GM19239 (cell line): ENCODE measurements around the gene SPATA22.
"Not testable (repeated sequence)": the region's sequence is repeated elsewhere in the genome, so short reads cannot be mapped to it uniquely, and the experiment has no call there.

Source experiments
- DNase-seq: peaks from one replicate; pipeline ENCODE4 v3.0.0; 2011; ENCODE audit warnings: low spot score; ENCODE audit not compliant: insufficient read length
- FAIRE-seq: peaks from 2 replicates; lab custom pipeline; 2011; peaks lifted over from hg19 to GRCh38; lab: Jason Lieb, UNC

Gene SPATA22, protein sequence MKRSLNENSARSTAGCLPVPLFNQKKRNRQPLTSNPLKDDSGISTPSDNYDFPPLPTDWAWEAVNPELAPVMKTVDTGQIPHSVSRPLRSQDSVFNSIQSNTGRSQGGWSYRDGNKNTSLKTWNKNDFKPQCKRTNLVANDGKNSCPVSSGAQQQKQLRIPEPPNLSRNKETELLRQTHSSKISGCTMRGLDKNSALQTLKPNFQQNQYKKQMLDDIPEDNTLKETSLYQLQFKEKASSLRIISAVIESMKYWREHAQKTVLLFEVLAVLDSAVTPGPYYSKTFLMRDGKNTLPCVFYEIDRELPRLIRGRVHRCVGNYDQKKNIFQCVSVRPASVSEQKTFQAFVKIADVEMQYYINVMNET

DNA sequence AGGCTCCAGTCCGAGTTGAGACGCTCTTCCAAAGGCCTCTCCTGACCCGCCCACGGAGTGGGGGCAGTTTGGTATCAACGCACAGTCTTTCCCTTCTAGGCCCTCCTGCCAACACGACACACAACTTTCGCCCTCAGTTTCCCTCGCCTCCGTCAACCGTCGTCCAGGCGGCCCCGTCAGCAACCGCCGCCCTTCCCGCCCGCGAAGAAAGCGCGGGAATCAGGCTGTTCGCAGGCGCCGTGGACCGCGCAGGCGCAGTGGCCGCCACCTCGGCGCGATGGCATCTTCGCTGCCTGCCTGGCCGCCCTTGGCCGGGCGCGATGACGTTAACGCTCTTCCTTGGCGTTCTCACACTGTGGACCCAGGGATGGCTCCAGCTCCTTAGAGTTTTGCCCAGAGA lies at the start of gene SPATA22:
Gene SPATA22 (minus strand): TSS at position 221 of the 400 bp plus-strand sequence. CDS start 2,494 bp downstream, outside the sequence.
- DNase-seq (no peak), FAIRE-seq (no peak)

DNA sequence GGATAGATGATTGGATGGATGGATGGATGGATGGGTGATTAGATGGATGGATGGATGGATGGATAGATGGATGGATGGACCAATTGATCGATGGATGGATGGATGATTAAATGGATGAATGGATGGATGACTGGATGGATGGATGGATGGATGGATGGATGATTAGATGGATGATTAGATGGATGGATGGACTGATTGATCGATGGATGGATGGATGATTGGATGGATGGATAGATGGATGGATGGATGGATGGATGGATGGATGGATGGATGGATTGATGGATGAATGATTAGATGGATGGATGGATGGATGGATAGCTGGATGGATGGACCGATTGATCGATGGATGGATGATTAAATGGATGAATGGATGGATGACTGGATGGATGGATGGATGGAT lies 47.9 kb upstream of the SPATA22 start:
- not testable (repeated sequence) for FAIRE-seq, DNase-seq

DNA sequence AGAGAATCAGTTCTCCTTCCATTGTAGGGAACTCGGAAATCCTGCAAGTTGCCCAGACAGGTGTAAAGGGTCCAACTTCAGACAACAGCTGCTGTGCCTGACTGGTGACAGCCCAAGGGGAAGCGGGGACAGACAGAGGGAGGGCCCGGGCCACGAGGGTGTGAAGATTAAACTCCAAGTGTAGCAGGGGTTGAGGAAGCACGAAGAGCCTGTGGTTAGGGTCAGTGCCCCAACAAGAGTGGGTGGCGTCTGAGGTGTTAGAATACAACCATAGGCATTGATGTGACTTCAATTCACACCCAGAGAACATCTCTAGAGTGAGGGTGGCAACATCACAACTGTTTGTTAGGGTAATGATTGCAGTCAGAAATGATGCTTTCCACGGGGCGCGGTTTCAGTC lies 43.3 kb upstream of the SPATA22 start:
- DNase-seq (no peak), FAIRE-seq (no peak)

DNA sequence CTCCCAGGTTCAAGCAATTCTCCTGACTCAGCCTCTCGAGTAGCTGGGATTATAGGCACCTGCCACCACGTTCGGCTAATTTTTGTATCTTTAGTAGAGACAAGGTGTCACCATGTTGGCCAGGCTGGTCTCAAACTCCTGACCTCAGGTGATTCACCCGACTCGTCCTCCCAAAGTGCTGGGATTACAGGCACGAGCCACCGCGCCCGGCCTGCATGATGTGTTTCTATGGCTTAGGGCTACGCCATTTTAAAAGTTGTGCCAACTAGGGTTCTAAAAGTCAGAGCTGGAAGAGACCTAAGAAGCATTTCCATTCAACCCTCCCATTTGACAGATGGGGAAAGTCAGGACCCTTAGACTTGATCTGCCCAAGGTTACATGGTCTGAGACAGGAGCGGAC lies 42.5 kb upstream of the SPATA22 start:
- not testable (repeated sequence) for DNase-seq, FAIRE-seq

DNA sequence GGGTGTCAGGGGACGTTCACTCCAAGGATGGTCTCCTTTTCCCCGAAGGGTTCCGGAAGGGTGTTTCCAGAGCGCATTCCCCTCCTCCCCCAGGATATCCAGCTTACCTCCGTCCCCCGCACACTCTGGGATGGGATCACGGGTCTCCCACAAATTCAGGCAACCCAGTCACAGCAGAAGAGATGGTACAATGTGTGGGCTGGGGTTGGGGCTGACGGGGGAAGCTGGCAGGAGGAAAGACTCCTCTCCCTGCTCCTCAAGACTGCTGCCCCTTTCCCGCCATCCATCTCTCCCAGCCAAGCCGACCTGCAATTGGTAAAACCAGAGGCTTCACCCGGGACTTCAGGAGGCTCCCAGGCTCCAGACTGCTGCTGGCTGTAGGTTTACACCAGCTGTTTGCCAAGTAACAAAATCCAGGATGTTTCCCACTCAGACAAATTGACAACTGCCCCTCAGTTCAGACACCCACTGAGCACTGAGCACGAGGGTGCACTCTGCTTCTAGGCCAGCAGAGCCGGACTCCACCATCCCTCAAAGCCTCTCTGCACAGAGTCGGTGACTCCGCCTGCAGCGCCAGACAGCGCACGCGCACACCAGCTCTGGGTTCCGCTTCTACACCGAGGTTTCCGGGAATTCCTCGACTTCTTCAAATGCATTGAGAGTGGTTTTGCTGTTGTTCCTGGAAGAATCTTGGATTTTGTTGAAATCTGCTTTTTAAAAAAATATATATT lies 41.9 kb upstream of the SPATA22 start:
- FAIRE-seq (no peak), DNase-seq (no peak)

DNA sequence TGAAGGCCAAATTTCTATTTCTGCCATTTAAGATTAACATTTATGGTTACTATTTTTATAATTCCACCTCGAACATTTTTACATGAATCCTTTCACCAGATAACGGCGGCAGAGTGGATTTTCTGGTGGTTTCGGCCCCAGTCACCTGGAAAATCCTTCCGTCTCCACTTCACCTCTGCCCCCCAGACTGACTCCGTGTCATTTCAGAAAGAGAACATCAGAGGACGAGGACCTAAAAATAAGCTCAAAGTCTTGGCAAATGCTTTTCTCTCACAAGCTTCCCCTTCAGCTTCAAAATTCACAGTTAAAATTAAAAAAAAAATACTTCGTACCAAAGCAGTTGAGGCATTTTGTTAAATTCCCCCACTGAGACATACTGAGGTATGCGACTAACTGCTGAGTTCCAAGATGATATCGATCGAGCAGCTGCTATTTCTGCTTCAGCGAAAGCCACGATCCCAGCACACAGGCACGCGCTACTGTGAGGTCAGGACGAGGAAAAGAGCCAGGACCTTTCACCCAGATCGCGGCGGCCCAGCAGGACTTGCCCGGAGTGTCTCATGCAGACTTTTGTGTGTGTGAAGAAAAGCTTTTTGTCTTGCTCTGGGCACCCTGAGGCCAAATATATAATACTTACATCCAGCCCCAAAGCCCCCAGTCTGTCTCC lies 41.0 kb upstream of the SPATA22 start:
- FAIRE-seq (no peak), DNase-seq (no peak)

DNA sequence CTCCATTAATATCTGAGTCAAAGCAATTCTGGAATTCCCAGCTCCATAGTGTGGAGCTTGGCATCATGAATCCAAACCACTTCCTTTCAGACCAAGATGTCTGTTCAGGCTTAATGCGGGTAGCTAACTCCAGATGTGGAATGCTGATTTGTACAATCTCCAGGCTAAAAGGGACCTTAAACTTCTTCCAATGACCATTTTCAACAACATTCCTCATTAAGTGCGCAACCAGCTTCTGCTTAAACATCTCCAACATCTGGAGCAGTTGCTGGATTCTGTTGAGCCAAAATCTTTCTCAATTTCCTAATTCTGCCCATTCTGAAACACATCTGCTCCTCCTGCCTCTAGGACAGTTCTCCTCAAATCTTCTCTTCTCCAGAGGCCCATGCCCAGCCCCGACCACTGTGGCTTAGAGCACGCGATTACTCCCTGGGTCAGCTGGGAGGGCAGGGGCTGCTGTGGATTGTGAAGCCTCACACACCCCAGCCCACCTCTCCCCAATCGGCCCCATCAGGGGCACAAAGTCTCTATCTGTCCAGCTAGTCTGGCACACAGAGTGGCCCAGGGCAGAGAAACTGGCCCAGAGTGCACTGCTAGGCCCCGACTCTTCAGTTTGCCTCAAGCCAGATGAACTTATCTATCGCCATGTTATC lies 40.4 kb upstream of the SPATA22 start:
- DNase-seq (no peak), FAIRE-seq (no peak)

DNA sequence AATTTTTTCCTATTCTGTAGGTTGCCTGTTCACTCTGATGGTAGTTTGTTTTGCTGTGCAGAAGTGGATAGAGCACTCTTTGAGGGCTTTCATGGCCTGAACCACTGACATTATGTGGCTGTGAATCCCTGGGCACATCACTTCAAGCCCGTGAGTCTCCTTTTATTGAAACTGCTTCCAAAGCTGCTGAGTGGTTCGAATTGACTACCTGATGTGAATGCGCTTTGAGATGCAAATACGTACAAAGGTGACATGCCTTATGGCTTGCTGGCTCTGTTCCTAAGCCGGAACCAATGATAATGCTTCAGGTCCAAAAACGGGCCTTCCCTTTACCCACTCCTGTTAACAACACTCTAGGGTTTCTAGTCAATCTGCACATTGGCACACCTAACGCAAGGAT lies 38.5 kb upstream of the SPATA22 start:
- FAIRE-seq (no peak), DNase-seq (no peak)

DNA sequence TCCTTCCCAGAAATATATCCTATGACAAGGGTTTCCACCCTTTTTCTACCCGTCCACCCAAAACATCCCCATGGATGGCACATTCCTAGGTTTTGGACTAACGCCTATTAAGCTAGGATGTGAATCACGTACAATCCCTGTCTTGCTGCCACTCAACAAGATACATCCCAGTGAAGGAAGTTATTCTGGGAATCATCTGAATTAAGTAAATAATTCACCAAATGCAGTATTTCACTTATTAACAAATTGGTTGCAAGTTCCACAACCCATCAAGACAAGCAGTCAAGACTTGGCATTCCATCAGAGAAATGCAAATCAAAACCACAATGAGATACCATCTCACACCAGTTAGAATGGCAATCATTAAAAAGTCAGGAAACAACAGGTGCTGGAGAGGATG lies 36.2 kb upstream of the SPATA22 start:
- no peak for FAIRE-seq
- no peak for DNase-seq

DNA sequence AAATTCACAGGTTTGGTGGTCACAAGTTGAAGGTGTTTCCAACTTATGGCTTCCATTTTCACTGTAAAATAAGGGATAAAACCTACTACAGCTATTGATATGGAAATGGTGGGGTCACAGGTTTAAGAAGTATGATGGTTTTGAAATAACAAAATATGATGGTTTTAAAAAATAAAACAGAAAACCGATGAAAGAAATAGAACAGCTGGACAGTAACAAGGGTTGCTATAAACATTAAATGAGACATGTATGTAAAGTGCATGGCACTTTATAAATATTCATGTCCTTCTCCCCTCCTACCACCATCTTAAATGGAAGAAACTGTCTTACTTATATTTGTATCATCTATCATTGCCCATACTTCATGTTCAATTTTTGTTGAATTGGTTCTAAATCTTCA lies 35.5 kb upstream of the SPATA22 start:
- DNase-seq (no peak), FAIRE-seq (no peak)

DNA sequence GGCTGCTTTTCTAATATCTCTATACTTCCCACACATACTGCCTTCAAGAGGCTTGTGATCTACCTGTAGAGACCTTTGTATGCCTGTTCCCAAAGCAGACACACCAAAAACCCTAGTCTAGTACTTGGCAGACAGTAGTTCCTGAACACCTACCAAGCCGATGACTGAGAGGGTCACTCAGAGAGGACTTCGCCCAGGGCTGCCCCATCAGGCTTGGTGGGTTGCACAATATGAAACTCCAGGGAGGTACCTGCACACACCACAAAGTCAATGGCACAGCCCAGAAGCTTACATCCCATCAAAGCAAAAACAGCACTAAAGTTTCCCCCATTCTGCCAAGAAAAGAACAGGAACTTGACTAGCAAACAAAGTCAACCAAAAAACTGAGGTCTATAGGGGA lies 34.4 kb upstream of the SPATA22 start:
- no peak for FAIRE-seq
- DNase-seq: no peak

DNA sequence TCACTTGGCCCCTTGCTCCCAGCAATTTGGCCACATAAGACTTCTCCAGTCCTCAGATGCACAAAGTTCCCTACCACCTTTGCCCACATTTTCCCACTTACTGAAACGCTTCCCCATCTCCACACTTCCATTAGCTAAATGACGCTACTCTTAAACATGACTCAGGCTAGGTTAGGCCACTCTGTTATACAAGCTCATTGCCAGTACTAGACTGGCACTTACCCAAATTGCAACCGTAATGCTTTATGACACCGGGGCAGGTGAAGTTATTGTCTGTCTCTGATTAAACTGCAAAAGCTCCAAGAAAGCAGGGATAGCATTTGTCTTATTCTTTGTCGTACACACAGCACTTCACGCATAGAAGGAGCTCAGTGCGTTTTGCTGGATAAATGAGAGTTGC lies 33.4 kb upstream of the SPATA22 start:
- DNase-seq (no peak), FAIRE-seq (no peak)

DNA sequence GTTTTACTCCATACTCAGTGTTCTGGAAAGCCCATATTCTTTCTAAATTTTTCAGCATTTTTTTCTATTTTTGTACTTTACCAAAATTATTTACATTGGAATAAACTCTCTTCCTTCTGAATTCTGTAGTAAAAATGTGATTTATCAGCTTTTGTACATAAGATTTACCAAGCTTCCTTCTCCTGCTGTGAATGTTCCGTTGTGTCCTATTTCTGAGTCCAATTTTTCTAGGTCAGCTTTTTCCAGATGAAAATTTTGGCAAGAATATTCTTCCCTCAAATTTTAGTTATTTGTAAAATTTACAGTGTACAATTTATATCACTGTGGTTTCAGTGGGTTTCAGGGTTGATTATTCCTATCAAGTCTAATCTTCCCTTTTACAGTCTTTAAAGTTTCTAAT lies 31.7 kb upstream of the SPATA22 start:
- FAIRE-seq: no peak
- DNase-seq: no peak

DNA sequence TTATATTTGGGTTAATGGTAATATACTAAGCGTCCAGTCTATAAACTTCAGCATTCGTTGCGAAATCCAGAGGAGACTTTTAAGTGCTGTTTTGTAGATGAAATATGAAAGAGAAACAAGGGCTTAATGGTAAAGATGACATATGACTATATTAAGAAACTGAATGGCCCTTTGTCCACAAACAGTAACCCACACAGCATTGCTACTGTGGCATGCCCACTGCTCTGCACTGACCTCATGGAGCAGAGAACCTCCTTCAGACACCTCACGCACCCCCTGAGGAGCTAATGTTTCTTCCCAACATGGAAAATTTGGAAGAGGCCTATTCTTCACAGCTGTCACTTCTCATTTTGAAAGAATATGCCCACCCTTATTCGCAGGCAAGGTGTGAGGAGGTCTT lies 30.8 kb upstream of the SPATA22 start:
- DNase-seq (no peak), FAIRE-seq (no peak)

DNA sequence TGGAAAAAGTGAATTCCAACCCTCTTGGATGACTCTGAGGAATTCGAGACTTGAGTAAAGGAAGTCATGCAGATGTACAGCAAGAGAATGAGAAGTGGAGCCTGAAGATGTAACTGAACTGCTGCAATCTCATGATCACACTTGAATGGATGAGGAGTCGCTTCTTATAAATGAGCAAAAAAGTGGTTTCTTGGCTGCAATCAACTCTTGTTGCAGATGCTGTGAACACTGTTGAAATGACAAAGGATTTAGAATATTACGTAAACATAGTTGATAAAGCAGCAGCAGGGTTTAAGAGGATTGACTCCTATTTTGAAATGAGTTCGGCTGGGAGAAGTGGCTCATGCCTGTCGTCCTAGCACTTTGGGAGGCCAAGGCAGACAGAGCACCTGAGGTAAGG lies 29.7 kb upstream of the SPATA22 start:
- no peak for FAIRE-seq
- DNase-seq: no peak

DNA sequence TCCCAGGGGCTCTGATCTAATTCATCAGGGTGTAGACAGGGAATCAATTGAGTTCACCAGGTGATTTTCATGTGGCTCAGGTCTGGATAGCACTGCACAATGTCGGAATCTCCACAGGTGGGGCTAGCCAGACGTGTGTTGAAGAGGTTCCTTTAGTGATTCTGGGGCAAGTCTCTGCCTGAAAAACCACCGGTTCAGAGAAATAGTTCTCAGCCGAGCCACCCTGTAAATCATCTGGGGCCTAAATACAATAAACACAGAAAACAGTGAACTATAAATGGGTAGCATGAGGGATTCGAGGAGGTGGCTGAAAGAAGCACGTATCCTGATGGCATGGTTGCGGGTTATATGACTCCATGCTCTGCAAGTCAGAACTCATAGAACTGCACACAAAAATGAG lies 25.5 kb upstream of the SPATA22 start:
- no peak for FAIRE-seq
- no peak for DNase-seq

DNA sequence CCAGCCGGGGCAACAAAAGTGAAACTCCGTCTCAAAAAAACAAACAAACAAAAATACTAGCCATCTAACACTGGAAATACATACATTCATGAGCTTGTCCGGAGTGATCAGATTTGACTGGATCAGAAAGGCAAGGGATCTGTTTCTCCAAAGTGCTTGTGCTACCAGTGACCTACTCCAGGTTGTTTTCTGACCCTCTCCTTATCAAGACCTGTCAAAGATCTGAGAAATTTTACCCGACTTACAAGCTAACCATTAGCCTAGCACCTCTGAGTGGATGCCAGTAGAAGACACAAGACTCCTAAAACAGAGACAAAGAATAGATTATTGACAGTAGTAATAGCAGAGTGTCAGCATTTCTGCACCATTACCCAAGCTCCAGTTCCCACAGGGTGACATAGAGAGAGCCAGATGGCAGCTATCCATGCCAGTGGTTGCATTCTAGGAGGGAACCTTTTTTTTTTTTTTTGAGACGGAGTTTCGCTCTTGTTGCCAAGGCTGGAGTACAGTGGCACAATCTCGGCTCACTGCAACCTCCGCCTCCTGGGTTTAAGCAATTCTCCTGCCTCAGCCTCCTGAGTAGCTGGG lies 14.0 kb upstream of the SPATA22 start:
- FAIRE-seq (no peak), DNase-seq (no peak)

DNA sequence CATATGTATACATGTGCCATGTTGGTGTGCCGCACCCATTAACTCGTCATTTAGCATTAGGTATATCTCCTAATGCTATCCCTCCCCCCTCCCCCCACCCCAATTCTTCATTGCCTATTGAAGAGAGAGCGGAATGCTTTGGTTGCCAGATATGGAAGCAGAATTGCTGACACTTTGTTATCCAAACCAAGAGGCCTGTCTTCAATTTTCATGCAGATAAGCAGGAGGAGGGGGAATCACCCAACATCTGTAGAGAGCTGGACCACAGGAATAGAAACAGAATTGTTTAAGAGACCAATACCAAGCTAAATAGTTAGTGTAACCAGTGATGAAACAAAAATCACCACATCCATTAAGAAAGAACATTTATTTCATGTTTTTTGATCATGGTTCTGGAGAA lies 11.2 kb upstream of the SPATA22 start:
- FAIRE-seq: no peak
- no peak for DNase-seq

DNA sequence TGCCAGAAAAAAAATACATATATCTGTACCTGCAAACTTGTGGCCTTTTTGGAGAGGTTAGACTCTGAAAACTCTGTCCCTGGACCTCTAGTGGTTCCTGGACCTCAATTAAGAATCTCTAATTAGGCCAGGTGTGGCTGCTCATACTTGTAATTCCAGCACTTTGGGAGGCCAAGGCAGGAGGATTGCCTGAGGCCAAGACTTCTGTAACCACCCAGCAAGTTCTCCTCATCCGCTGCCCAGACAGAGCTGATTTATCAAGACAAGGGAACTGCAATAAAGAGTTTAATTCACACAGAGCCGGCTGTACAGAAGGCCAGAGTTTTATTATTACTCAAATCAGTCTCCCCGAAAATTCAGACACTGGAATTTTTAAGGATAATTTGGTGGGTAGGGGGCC lies 8.4 kb upstream of the SPATA22 start:
- no peak for FAIRE-seq
- DNase-seq: no peak

DNA sequence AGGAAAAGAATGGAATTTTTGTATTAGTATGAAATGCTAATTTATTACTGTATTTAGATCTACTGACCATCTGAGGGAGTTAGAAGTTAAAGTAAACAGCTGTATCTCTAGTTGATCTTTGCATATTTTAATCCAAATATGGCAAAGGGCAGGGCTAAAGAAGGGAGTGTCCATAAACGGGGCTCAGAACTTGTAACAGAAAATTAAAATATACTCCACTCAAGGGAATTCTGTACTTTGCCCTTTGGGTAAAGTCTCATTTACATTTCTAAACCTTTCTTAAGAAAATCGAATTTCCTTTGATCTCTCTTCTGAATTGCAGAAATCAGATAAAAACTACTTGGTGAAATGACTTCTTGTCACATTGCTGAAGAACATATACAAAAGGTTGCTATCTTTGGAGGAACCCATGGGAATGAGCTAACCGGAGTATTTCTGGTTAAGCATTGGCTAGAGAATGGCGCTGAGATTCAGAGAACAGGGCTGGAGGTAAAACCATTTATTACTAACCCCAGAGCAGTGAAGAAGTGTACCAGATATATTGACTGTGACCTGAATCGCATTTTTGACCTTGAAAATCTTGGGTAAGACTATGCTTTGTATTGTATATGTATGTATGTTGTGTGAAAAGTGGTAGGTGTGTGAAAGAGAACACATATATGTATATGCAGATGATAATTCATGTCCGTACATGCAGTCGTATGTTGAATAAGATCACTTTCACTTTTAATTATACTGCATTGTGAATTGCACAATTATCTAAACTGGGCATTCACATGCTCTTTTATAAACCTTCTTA lies 4.4 kb upstream of the SPATA22 start, which contains the start of gene ASPA:
Gene ASPA (plus strand): TSS at position 186 of the 799 bp plus-strand sequence. CDS start 163 bp downstream, at position 349.
- DNase-seq (no peak), FAIRE-seq (no peak)
